Dendritic cell treated with granulocyte-macrophage colony-stimulating factor and Interleukin-4, amounts not matched to agents 40 ng/mL and 50 ng/mL, for 4 days (primary cell): ENCODE measurements around the gene GPC1.

Source experiments
- H3K27ac Mint-ChIP-seq: one replicate; pipeline ENCODE4 v1.8.0; 2022; ENCODE audit warnings: mild to moderate bottlenecking, mixed read lengths
- H3K27me3 Mint-ChIP-seq: one replicate; pipeline ENCODE4 v1.8.0; 2022; ENCODE audit warnings: mild to moderate bottlenecking, mixed read lengths
- H3K36me3 Mint-ChIP-seq: one replicate; pipeline ENCODE4 v1.8.0; 2022; ENCODE audit warnings: low read depth, mixed read lengths
- H3K4me1 Mint-ChIP-seq: one replicate; pipeline ENCODE4 v1.8.0; 2022; ENCODE audit warnings: low read depth, mixed read lengths
- H3K4me3 Mint-ChIP-seq: one replicate; pipeline ENCODE4 v1.8.0; 2022; ENCODE audit warnings: mild to moderate bottlenecking, moderate library complexity, mixed read lengths
- H3K9me3 Mint-ChIP-seq: one replicate; pipeline ENCODE4 v1.8.0; 2022; ENCODE audit warnings: mixed read lengths
- intact Hi-C: fragments of 100-400 bp; cut with micrococcal nuclease; formaldehyde crosslinking; loops from one replicate; pipeline ENCODE4 v1.15.0; 2022

GPC1 gene

DNA sequence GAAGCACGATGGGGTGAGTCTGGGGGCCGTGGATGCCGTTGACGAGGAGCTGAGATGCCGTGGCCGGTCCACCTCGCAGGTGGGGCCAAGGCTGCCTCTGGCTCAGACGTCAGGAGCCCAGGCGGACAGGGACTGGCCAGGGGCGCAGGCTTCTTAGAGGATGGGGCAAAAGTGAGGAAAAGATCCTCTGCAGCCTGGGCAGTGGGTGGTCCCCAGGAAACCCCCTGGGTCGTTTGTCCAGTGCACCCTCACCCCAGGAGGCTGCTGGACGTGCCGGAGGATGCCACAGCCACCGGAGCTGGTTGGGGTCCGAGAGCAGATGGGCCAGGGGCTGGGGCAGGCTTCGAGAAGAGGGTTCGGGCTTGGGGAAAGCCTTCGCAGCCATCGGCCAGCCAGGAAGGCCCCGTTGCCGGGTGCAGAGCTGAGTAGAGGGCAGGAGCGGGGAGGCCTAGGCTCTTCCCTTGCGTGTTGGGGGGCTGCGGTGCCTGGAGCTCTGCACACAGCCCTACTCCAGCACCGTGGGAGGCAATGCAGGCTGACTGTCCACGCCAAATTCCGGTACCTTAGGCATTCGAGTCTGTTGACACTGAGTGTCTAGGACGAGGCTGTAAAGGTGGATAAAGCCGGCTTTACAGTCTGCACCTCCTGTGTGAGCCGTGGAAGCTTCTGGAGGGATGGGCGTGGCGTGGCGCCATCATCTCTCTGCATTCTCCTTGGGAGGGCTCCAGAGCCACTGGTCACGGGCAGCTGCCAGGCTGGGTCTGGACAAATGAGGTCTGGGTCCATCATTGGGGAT is 18.8 kb downstream of the GPC1 start:
- no peaks in the 10 kb centered on the region for H3K4me1 Mint-ChIP-seq
- H3K4me3 Mint-ChIP-seq, result peak overlapping the region; percentile 33
- no peaks in the 10 kb centered on the region for H3K36me3 Mint-ChIP-seq
- intact Hi-C loops, result no loop called here
- H3K27me3 Mint-ChIP-seq, result peaks cover 81% of the 10 kb centered on the region
- H3K9me3 Mint-ChIP-seq, result no peaks in the 10 kb centered on the region
- H3K27ac Mint-ChIP-seq, result no peak overlapping the region

DNA sequence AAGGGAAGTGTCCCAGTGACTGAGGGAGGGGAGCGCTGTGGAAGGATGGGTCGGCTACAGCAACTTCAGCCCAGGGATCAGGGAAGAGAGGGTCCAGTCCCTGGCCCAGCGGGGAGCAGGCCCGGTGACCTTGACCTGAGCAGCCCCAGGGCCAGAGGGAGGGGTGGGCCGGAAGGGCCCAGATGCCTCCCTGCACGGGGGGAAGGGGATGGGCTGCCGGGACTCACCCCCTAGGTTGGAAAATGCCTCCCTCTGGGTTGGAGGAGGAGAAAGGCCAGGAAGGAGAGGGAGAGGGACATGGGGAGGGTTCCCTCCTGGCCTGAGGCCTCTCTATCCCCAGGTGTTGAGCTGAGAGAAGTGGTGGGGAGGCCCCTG is 19.8 kb downstream of the GPC1 start:
- Mint-ChIP-seq H3K36me3 (no peaks in the 10 kb centered on the region), H3K27ac (no peak overlapping the region), H3K4me3 (no peak overlapping the region), H3K27me3 (peaks cover 74% of the 10 kb centered on the region), H3K9me3 (no peaks in the 10 kb centered on the region), H3K4me1 (no peaks in the 10 kb centered on the region)
- intact Hi-C loops, result no loop called here

DNA sequence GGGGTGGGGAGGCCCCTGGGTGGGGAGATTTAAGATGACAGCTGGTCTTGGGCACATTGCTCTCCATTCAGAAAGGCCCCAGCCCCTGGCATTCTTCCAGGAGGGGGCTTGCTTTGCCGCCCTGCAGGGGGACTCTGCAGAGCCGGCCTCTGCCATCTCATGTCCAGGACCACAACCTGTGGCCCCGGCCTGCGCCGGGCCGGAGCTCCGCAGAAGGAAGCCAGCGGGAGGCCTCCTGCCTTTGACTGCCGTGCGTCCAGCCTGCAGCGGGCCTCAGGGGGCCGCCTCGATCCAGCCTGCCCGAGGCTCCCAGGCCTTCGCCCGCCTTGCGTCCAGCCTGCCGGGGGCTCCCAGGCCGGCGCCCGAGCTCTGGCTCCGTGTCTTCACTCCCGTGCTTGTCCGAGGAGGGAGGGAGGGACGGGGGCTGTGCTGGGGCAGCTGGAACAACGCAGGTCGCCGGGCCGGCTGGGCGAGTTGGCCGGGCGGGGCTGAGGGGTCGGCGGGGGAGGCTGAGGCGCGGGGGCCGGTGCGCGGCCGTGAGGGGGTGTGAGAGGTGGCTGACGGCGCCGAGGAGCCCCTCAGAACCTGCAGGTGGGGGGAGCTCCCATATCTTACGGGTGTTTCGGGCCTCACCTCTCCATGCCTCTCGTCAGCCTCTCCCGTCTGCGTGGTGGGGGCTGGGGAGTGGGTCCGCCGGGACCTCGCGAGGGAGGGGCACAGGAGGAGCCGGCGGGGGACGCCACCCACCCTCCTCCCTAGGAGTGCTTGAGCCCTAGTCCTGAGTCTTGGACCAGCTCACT is 20.4 kb downstream of the GPC1 start:
- no peak overlapping the region for H3K4me3 Mint-ChIP-seq
- no peaks in the 10 kb centered on the region for H3K4me1 Mint-ChIP-seq
- H3K27ac Mint-ChIP-seq, result no peak overlapping the region
- intact Hi-C loops, result no loop called here
- H3K36me3 Mint-ChIP-seq, result no peaks in the 10 kb centered on the region
- H3K9me3 Mint-ChIP-seq, result no peaks in the 10 kb centered on the region
- H3K27me3 Mint-ChIP-seq, result peaks cover 68% of the 10 kb centered on the region

DNA sequence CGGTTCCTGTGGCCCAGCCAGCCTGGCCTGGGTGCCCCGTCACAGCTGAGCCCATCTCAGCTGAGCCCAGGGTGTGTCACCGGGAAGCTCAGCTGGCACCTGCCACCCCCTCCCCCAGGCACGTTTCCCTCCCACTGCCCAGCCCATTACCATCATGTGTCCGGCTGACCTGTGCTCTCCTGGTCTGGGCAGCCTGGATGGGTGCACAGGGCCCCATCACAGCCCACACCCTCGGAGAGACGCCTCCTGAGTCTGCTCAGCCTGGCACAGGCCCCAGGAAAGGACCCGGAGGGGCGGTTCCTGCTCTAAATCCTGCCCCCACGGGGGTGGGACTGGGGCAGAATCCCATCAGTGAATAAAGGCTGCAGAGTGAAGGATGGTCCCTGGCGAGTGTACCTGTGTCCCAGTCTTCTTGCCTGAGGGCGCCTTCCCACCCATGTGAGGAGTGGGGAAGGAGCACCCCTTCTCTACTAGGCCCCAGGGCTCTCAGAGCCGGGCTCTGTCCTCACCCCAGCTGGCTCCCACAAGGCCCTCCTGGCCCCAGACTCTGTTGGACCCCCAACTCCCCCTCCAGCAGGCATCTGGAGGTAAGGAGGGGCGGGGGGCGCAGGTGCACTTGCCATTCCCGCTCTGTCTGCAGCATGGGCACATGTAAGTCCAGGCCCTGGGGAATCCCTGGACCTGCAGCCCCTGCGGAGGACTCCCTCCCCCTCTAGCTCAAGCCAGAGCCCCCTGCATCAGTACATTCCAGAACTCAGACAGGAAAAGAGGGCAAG is 21.2 kb downstream of the GPC1 start:
- H3K27ac Mint-ChIP-seq, result no peak overlapping the region
- no peaks in the 10 kb centered on the region for H3K9me3 Mint-ChIP-seq
- intact Hi-C loops, result no loop called here
- peaks cover 60% of the 10 kb centered on the region for H3K27me3 Mint-ChIP-seq
- H3K4me1 Mint-ChIP-seq, result no peaks in the 10 kb centered on the region
- no peaks in the 10 kb centered on the region for H3K36me3 Mint-ChIP-seq
- H3K4me3 Mint-ChIP-seq, result no peak overlapping the region

DNA sequence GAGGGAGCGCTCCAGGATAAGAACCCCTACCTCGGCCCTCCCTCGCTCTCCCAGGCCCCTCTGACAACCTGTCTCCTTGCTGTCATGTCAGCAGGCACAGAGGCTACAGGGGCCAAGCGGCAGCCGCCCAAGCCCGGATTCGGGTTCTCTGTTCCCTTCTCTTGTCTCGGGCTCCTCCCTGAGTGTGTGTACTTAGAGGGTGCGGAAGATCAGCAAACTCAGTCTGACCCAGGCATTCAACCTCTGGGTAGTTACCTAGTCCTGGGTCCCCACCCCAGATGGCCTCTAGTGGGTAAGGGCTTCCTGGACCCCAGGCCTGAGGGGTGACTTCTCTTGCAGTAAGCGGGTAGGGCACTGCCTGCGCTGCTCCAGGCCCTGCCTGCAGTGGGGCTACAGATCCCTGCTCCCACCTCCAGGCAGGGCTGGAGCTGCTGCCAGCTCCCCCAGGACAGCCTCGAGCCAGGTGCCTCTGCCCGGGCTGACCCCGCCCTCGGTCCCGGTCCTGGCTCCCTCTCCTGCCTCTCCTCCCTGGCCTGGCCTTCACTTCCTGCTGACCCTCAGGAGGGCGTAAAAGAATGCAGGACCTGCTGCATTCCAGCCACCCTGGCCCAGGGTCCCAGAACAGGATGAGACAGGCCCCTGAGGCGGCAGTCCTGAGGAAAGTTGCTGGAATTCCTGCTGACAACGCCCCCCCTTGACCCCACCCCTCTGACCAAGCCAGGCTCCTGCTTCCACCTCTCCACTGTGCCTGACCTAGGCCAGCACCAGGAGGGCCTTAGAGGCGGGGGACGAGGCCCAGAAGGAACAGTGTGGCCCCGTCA is 22.0 kb downstream of the GPC1 start:
- Mint-ChIP-seq H3K27me3 (peaks cover 52% of the 10 kb centered on the region), H3K4me3 (no peak overlapping the region), H3K4me1 (no peaks in the 10 kb centered on the region), H3K9me3 (no peaks in the 10 kb centered on the region), H3K27ac (no peak overlapping the region), H3K36me3 (no peaks in the 10 kb centered on the region)
- intact Hi-C loops, result no loop called here

DNA sequence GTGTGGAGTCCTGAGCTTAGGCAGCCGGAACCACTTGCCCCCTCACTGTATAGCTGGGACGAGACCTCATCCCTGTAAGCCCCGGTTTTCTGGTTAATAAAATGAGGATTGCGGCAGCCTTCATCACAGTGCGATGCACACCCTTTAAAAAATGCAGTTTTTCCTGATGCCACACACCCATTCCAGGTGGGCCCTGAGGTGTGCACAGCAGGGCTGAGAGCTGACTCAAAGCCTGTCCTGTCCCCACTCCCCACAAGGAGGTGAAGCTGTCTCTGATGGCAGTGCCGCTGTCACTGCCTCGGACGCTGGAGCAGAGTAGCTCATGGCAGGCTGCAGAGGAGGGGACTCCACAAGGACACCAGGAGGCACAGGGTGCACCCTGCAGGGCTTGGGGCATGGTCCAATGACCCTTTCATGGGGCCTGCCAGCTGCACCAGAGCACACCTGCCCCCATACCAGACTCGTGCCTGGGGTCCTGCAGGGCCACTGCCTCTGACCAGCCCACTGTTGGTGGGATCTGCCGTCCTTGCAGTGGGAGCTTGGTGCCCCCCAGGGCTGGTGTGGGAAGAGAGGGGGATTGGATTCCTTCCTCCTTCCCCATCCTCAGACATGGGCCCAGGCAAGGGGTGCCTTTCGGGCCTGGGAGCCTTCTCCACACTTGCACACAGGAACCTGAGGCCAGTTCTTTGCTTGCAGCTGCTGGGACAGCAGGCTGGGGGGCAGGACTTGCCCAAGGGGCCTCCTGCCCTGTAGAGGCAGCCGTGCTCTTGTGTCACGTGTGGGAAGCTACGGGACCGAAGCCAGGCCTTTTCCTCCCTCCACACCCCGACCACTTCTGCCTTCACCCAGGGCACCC is 22.8 kb downstream of the GPC1 start:
- peaks cover 50% of the 10 kb centered on the region for H3K27me3 Mint-ChIP-seq
- H3K4me3 Mint-ChIP-seq, result no peak overlapping the region
- no peaks in the 10 kb centered on the region for H3K4me1 Mint-ChIP-seq
- H3K9me3 Mint-ChIP-seq, result no peaks in the 10 kb centered on the region
- no peaks in the 10 kb centered on the region for H3K36me3 Mint-ChIP-seq
- intact Hi-C loops, result no loop called here
- no peak overlapping the region for H3K27ac Mint-ChIP-seq

DNA sequence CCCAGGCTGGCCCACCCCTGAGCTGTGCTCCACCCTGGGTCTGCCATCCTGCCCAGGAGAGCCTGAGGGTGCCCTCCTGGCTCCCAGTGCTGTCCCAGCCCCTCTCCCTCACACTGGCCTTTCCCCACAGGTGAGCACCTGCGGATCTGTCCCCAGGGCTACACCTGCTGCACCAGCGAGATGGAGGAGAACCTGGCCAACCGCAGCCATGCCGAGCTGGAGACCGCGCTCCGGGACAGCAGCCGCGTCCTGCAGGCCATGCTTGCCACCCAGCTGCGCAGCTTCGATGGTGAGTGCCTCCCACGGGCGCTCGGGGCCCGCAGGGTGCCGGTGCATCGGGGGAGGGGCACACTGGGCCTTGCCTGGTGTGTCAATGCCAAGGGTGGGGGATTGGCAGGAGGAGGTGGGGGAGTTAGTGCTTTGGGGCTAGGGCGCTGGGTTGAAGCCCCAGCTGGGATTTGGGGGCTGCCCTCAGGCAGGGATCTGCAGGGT is 23.5 kb downstream of the GPC1 start:
- Mint-ChIP-seq H3K27me3 (peaks cover 47% of the 10 kb centered on the region), H3K4me3 (no peak overlapping the region), H3K4me1 (no peaks in the 10 kb centered on the region), H3K9me3 (no peaks in the 10 kb centered on the region), H3K27ac (no peak overlapping the region), H3K36me3 (no peaks in the 10 kb centered on the region)
- intact Hi-C loops, result no loop called here

DNA sequence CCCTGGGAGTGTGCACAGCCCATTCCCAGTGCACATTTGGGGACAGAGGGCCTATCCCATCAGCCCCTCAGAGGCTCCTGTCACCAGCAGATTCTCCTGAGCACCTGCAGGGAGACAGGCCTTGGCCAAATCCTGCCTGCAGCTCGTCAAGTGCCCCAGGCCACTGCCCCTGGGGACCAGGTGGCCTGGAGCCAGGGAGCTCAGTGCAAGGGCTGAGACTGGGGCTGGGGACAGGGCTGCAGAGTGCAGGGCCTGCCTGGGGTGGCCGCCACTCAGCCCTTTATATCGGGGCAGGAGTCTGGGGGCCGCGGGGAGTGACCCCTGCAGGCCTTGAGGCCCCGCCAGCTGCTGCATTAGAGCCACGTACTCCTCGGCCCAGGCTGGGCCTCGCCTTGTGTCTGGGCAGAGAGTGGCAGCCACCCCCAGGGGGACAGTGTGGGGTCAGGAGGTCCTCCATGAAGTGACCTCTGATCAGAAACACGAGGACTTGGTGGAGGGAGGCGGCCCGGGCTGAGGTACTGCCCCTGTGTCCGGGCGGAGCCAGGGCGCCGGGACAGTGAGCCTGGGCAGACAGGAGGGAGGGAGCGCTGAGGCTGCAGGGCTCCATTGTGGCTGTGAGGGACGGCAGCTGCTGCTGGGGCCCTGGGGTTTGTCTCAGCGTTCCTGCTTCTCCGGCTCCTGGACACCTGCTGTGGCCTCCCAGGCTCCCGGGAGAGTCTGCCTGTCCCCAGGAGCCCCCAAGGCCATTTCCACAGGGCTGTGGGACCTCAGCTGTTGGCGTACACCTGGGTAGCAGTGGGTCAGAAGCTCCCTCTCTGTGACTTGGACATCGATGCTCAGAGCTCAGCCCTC is 24.2 kb downstream of the GPC1 start:
- intact Hi-C loops, result no loop called here
- Mint-ChIP-seq H3K4me3 (no peak overlapping the region), H3K9me3 (no peaks in the 10 kb centered on the region), H3K27me3 (peaks cover 41% of the 10 kb centered on the region), H3K36me3 (no peaks in the 10 kb centered on the region), H3K4me1 (no peaks in the 10 kb centered on the region), H3K27ac (no peak overlapping the region)

DNA sequence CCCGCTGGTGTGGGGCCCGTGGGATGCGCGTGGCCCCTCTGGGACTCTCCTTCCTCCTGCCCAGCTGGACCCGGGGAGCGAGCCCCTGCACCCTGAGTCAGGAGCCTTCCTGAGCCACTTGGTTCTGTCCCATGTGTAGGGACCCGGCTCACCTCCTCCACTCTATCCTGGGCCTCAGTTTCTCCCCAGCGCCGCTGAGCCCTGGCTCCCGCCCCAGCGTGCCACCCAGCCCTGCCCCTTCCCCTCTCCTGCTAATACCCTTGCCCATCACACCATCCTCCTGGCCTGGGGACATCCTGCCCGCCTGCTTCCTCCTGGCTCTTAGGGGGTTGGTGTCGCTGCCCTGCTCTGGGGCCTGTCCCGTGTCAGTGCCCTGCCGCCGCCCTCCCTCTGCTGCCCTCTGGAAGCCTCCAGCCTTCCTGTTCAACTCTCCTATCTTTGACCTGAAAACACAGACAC is 24.8 kb downstream of the GPC1 start:
- no peaks in the 10 kb centered on the region for H3K4me1 Mint-ChIP-seq
- H3K4me3 Mint-ChIP-seq, result no peak overlapping the region
- H3K9me3 Mint-ChIP-seq, result no peaks in the 10 kb centered on the region
- H3K27me3 Mint-ChIP-seq, result peaks cover 34% of the 10 kb centered on the region
- intact Hi-C loops, result no loop called here
- no peak overlapping the region for H3K27ac Mint-ChIP-seq
- H3K36me3 Mint-ChIP-seq, result no peaks in the 10 kb centered on the region

DNA sequence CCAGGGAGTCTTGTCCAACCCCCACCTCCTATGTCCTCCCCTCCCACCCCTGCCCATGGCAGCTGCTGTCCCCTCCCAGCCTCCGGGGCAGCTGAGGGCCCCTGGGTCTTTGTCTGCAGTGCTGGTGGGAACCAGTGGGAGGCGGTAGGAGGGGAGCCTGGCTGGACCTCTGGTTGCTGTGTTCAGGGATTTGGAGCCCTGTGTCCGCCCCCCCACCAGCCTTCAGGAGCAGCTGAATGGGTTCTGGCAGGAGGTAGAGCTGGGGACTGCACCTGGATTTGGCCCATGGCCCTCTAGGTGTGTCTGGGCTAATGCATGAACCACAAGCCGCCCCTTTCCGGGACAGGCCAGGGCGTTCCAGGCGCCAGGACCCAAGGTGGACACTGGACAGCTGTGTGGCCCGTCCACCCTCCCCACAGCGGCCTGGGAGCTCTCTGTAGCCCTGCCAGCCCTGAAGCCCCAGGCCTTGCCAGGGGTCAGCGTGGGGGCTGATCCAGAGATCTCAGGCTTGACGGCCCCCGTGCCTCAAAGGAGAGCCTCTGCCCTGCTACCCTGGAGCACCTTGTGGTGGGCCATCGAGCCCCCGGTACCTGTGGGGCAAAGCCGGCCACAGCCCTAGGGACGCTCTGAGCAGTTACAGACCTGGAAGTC is 25.4 kb downstream of the GPC1 start:
- no peaks in the 10 kb centered on the region for H3K36me3 Mint-ChIP-seq
- no peaks in the 10 kb centered on the region for H3K9me3 Mint-ChIP-seq
- peaks cover 29% of the 10 kb centered on the region for H3K27me3 Mint-ChIP-seq
- H3K4me3 Mint-ChIP-seq, result no peak overlapping the region
- no peak overlapping the region for H3K27ac Mint-ChIP-seq
- intact Hi-C loops, result no loop called here
- H3K4me1 Mint-ChIP-seq, result no peaks in the 10 kb centered on the region

DNA sequence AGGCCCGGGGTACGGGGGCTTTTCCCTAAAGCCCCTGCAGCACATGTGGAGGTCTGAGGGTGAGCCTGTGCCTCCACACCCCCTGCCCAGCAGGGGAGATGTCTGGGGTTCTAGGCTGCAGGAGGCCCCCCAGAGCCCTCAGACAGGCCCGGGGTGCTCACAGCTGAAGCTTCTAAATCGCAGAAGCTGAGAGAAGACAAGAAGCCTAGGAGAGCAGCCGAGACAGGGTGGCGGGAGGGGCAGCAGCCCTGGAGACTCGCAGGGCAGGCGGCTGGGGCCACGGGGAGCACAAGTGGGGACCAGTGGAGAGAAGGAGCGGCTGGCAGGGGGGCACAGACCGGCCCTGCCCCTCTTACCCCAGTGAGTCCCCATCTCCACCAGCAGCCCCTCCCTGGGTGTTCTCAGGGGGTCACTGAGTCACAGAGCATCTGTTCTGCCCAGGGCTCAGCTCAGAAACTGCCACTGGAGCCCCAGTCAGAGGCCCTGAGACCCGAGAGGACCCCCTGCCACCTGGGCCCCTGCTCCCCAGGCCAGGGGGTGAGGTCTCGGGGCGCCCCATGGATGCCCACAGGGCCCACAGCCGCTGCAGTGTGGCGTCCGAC is 26.1 kb downstream of the GPC1 start:
- no peaks in the 10 kb centered on the region for H3K4me1 Mint-ChIP-seq
- H3K4me3 Mint-ChIP-seq, result no peak overlapping the region
- intact Hi-C loops, result no loop called here
- H3K27ac Mint-ChIP-seq, result no peak overlapping the region
- H3K9me3 Mint-ChIP-seq, result no peaks in the 10 kb centered on the region
- no peaks in the 10 kb centered on the region for H3K36me3 Mint-ChIP-seq
- peaks cover 23% of the 10 kb centered on the region for H3K27me3 Mint-ChIP-seq
